Dermis microvascular lymphatic vessel endothelial cell (primary cell): Measurements from ENCODE around the gene MAN1B1. TPM values are rescaled to one million over a fixed set of nuclear protein-coding genes. Genes with fewer than 3 reads are reported as not detected.

ENCODE experiments used
- DNase-seq, 2 donors: peaks; one replicate each; pipeline versions ENCODE4 v3.0.0 to v3.0.0-alpha.2; 2010; ENCODE audit warnings: low read depth in 2 of 2
- total RNA-seq: library from RNA; depleted of rRNA; stranded (reverse); fragments of >200 nt; gene quantifications from 2 replicates; pipeline ENCODE4 v1.2.1, GENCODE V29; 2014

The MAN1B1 gene
- total RNA-seq, 1 donor from 2014 or later, result 42.7 TPM

DNA sequence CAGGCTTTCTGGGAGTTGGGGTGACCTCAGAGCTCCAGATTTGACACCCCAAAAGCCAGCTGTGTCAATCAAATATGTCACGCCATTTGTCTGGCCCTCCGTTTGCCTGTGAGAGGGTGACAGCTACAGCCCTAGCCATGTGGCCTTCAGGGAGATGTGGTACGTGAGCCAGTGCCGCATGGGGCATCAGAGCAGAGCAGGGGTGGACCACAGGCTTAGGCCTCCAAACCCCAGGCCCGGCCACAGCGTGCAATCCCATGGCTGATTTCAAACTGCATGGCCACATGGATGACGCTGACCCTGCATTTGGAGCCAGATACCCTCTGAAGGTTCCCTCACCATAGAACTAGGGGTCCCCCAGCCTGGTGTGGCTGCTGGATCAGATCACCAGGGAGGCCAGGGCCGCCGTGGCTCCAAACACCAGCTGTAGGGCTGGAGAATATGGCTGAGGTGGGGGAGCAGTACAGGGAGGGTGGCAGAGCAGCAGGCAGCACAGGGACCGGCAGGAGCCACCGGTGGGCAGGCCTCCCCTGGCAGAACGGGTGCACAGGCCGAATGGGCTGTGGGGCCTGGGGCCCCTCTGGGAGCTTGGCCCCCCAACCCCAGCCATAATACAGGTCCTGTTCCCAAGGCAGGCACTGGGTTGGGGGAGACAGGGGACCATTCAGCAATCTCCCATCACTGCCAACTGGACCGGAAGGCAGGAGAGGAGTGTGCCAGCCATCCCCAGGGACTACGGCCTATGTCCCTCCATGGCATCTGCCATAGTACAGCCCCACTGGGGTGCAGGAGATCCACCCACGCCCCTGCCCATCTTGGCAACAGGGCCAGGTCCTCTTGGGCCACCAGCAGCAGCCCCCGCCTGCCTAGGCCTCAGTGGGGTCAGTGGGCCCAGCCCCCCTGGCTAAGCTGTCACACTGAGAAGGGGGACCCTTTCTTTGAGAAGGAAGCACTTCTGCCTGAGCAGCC, 18.0 kb upstream of the MAN1B1 start:
- DNase-seq, result no peak

DNA sequence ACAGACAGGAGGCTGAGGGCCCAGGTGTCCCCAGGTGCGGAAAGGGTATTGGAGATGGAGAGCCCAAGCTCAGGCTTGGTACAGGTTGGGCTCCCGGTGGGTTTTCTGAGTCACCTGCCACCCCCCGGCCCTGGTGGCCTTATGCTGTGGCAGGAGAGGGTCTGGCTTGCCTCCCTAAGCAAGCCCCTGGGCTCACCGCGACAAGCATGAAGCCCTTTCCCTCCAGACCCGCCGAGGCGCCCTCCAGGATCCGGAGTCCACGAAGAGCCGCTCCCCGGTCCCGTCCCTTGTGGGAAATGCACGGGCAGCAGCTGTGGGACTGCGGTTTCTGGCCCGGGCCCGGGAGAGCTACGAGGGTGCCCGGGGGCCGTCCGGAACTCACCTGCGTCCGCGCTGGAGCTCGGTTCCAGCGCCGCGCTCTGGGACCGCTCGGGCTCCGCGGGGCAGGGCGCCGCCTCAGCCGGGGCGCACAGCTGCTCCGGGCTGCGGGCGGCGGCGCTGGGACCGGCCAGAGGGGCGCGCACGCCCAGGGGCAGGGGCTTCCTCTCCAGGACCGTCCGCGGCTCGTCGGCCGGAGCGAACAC, 17.2 kb upstream of the MAN1B1 start:
- DNase-seq, result no peak

GRCh38 chr9:137070201-137070905, 16.4 kb upstream of the MAN1B1 start, which contains the start of gene SAPCD2:
Gene SAPCD2, minus strand, starts transcription at chr9:137070557. Its CDS starts 97 bp downstream, at chr9:137070460.
- DNase-seq, result peak; percentile 72 to 91

- no peak for DNase-seq
Observed at GRCh38 chr9:137070906-137071275, 15.9 kb upstream of the MAN1B1 start.

GRCh38 chr9:137071282-137071681, 15.5 kb upstream of the MAN1B1 start:
- no peak for DNase-seq

- no peak for DNase-seq
Observed at GRCh38 chr9:137073992-137074399, 12.8 kb upstream of the MAN1B1 start.

DNA sequence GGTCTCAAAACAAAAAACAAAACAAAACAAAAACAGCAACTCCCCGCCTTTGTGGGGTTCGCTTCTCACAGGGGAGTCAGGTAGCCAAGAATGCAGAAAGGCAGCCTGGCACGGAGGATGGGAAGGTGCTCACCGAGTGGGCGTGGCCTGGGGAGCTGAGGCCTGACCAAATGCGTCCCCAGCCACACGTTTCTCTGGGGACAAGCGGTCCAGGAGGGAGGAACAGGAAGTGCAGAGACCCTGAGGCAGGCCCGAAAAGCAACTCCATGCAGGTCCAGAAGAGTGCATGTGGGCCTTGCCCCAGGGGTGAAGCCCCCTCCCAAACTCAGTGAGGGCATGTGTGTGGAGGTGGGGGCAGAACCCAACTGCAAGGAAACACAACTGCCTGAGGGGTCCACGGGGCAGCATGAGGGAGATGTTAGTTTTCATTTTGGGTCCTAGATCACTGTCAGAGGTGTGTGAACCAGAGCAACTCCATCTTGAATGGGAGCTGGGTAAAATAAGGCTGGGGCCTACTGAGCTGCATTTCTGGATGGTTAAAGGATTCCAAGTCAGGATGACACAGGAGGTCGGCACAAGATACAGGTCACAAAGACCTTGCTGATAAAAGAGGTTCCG, 12.0 kb upstream of the MAN1B1 start:
- no peak for DNase-seq

GRCh38 chr9:137075275-137075775, 11.5 kb upstream of the MAN1B1 start:
- DNase-seq, result no peak

- no peak for DNase-seq
Observed at GRCh38 chr9:137076636-137077009, 10.2 kb upstream of the MAN1B1 start.

- DNase-seq, result peak; percentile 34 to 81
Observed at GRCh38 chr9:137077010-137077747, 9.6 kb upstream of the MAN1B1 start, which contains the start of gene UAP1L1. Gene UAP1L1, plus strand, starts transcription at chr9:137077517. Its CDS starts 16 bp downstream, at chr9:137077533.

GRCh38 chr9:137077758-137078693, 8.8 kb upstream of the MAN1B1 start:
- DNase-seq, result peak in 1 of 2 donors; percentile 45

DNA sequence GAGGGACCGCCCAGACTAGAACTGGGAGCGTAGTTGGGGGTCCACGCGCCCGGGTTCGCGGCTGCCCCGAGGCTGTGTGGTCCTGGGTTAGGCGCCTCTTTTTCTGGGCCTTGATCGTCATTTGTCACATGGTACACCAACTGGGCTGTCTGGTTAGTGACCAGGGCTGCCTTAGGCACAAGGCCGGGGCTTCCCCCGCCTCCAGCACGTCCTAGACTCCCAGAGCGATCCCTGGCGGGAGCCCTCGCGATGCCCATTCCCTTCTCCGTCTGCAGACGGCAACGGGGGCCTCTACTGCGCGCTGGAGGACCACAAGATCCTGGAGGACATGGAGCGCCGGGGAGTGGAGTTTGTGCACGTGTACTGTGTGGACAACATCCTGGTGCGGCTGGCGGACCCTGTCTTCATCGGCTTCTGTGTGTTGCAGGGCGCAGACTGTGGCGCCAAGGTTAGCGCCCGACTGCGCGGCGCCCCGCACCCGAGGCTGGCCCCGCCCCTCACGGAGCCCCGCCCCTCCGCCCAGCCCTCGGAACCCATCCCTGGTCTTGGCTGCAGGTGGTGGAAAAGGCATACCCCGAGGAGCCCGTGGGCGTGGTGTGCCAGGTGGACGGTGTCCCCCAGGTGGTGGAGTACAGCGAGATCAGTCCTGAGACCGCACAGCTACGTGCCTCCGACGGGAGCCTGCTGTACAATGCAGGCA, 7.9 kb upstream of the MAN1B1 start:
- DNase-seq, result no peak

DNA sequence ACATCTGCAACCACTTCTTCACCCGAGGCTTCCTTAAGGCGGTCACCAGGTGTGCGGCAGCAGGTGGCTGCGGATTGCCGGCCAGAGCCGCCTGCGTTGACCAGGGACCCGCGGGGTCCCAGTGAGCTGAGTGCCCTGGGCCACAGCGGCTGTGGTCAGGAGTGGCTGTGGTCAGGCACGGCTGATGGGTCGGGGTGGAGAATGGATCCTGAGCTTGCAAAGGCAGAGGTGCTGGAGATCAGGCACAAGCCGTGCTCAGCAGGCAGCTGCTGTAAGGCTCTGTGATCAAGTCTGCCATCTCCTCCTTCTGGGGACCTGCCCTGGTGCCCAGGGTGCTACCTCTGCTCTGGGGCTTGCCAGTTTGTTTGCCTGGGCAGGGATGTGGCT, 7.4 kb upstream of the MAN1B1 start:
- no peak for DNase-seq

DNA sequence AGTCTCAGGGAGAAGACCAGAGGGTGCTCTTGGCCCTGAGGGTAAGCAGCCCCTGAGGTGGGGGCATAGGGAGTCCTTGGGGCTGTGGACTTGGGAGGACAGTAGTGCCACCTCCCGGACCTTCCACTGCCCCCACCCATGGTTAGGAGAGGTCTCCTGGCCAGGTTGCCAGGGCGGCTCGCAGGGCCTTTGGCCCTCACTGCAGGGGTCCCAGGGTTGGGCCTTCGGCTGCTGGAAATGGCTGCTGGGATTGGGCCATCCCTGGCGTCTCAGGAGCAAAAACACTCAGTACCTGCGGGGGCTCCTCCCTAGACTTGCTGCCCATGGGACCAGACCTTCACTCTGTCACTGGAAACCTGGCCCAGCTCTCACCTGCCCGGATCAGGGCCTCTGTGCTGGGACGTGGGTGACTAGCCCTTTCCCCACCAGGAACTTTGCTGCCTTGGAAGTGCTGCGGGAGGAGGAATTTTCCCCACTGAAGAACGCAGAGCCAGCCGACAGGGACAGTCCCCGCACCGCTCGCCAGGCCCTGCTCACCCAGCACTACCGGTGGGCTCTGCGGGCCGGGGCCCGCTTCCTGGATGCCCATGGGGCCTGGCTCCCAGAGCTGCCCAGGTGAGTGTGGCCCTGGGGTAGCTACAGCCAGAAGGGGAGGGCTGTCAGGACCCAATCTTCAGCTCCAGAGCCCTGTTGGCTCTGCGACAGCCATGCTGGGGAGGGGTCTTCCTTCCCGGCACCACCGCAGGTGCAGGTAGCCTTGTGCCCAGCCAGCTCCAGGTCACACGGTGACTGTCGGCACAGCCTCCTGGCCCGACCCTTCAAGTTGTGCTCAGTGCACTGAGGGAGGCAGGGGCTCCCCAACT, 6.3 kb upstream of the MAN1B1 start:
- no peak for DNase-seq

DNA sequence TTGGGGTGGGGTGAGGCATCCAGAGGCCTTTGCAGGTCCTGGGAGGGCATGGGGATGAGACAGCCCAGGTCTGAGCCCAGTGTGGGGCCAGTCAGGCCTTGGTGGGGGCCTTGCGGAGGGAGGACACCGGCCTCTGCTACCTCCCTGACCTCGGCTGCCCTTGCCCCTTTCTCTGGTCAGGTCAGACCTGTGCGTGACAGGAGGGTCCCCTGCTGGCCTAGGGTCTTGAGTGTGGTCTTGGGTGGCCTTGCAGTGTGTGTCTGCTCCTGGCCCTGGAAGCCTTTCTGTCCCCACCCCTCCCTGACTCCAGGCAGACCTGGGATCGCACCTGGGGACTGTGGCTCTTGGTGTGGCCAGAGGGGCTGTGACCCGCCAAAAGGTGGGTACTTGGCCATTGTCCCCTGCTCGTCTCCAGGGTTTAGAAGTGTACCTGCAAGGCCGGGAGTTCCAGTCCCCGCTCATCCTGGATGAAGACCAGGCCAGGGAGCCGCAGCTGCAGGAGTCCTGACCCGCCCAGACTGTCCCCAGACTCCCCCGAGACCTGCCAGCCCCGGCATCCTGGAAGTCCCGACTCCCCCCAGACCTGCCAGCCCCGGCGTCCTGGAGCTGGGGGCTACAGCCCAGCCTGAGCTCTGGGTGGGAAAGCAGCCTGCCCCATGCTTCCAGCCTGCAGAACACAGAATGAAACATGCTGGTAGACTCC, 4.4 kb upstream of the MAN1B1 start:
- DNase-seq, result no peak

- no peak for DNase-seq
Observed at GRCh38 chr9:137082925-137083290, 3.9 kb upstream of the MAN1B1 start.

GRCh38 chr9:137083394-137084004, 3.3 kb upstream of the MAN1B1 start:
- peak in 1 of 2 donors; percentile 88 for DNase-seq
